Mesenchymal stem cell (in vitro differentiated cells and primary cell): ENCODE results near the gene DCDC1.

Source experiments
- DNase-seq: peaks from one replicate; pipeline ENCODE4 v3.0.0-alpha.2; 2013
- H2AFZ ChIP-seq: one replicate; pipeline ENCODE4 v1.6.1; 2013; ENCODE audit warnings: low read depth, mild to moderate bottlenecking, control low read depth, inconsistent platforms, low read length, moderate library complexity
- H2AK5ac ChIP-seq: 2 replicates; pipeline ENCODE4 v1.6.1; 2013; ENCODE audit warnings: low read length, moderate library complexity, mild to moderate bottlenecking, inconsistent platforms; ENCODE audit not compliant: severe bottlenecking
- H2BK120ac ChIP-seq: one replicate; pipeline ENCODE4 v1.6.1; 2013; ENCODE audit warnings: low read depth, mild to moderate bottlenecking, inconsistent platforms, low read length, moderate library complexity
- H2BK12ac ChIP-seq, 2 experiments: one replicate each; pipeline ENCODE4 v1.6.1; 2013; ENCODE audit warnings: inconsistent platforms in 2 of 2, low read length in 2 of 2, mild to moderate bottlenecking in 2 of 2, moderate library complexity in 2 of 2, control low read depth in 1 of 2
- H2BK15ac ChIP-seq: one replicate; pipeline ENCODE4 v1.6.1; 2013; ENCODE audit warnings: mild to moderate bottlenecking, low read depth, inconsistent platforms; ENCODE audit not compliant: poor library complexity, severe bottlenecking
- H2BK5ac ChIP-seq: 2 replicates; pipeline ENCODE4 v1.6.1; 2013; ENCODE audit warnings: low read depth, mild to moderate bottlenecking, low read length, control low read depth, inconsistent platforms; ENCODE audit not compliant: poor library complexity, severe bottlenecking
- H3K14ac ChIP-seq, 2 experiments: one replicate each; pipeline ENCODE4 v1.6.1; 2013; ENCODE audit warnings: inconsistent platforms in 2 of 2, low read length in 2 of 2, control low read depth in 1 of 2, mild to moderate bottlenecking in 1 of 2, moderate library complexity in 1 of 2
- H3K18ac ChIP-seq, 2 experiments: one replicate each; pipeline ENCODE4 v1.6.1; 2013; ENCODE audit warnings: inconsistent platforms in 2 of 2, low read length in 2 of 2, control low read depth in 1 of 2, low read depth in 1 of 2, mild to moderate bottlenecking in 1 of 2
- H3K23ac ChIP-seq, 2 experiments: one replicate each; pipeline ENCODE4 v1.6.1; 2013; ENCODE audit warnings: inconsistent platforms in 2 of 2, low read length in 2 of 2, mild to moderate bottlenecking in 2 of 2, moderate library complexity in 2 of 2, control low read depth in 1 of 2
- H3K27ac ChIP-seq: 2 replicates; pipeline ENCODE4 v1.5.1; 2013; ENCODE audit warnings: mild to moderate bottlenecking, moderate library complexity, low read length, control low read depth, inconsistent platforms; ENCODE audit not compliant: poor library complexity, severe bottlenecking
- H3K27me3 ChIP-seq, 2 experiments: 2 replicates each; pipeline versions ENCODE4 v1.6.1 to v1.7.0; 2013; ENCODE audit warnings: low read length in 2 of 2, mild to moderate bottlenecking in 2 of 2, moderate library complexity in 2 of 2, control low read depth in 1 of 2, inconsistent platforms in 1 of 2; ENCODE audit not compliant: control insufficient read depth in 1 of 2, insufficient read depth in 1 of 2
- H3K36me3 ChIP-seq, 2 experiments: 2 replicates each; pipeline versions ENCODE4 v1.6.1 to v1.7.0; 2013; ENCODE audit warnings: low read length in 2 of 2, control low read depth in 1 of 2, inconsistent platforms in 1 of 2, low read depth in 1 of 2, mild to moderate bottlenecking in 1 of 2; ENCODE audit not compliant: insufficient read depth in 2 of 2, control insufficient read depth in 1 of 2
- H3K4ac ChIP-seq, 2 experiments: one replicate each; pipeline ENCODE4 v1.6.1; 2013; ENCODE audit warnings: inconsistent platforms in 2 of 2, low read length in 2 of 2, mild to moderate bottlenecking in 2 of 2, moderate library complexity in 2 of 2, control low read depth in 1 of 2, low read depth in 1 of 2
- H3K4me1 ChIP-seq: 2 replicates; pipeline ENCODE4 v1.6.1; 2013; ENCODE audit warnings: low read depth, low read length, control low read depth; ENCODE audit not compliant: control insufficient read depth, insufficient read depth
- H3K4me2 ChIP-seq: 2 replicates; pipeline ENCODE4 v1.6.1; 2013; ENCODE audit warnings: low read length, mild to moderate bottlenecking, inconsistent platforms; ENCODE audit not compliant: poor library complexity, severe bottlenecking
- H3K4me3 ChIP-seq, 2 experiments: 2 replicates each; pipeline versions ENCODE4 v1.5.1 to v1.7.0; 2013; ENCODE audit warnings: low read length in 2 of 2, mild to moderate bottlenecking in 2 of 2, control low read depth in 1 of 2, low read depth in 1 of 2; ENCODE audit not compliant: insufficient read depth in 1 of 2
- H3K79me1 ChIP-seq: replicated peaks from 2 replicates; pipeline ENCODE4 v1.6.1; 2013; ENCODE audit warnings: mild to moderate bottlenecking, control low read depth, low read length, inconsistent platforms; ENCODE audit not compliant: poor library complexity, severe bottlenecking
- H3K9ac ChIP-seq: 2 replicates; pipeline ENCODE4 v1.7.0; 2013; ENCODE audit warnings: mild to moderate bottlenecking, low read length, moderate library complexity
- H3K9me3 ChIP-seq: 2 replicates; pipeline ENCODE4 v1.7.0; 2013; ENCODE audit warnings: mild to moderate bottlenecking, low read length; ENCODE audit not compliant: control insufficient read depth
- H4K8ac ChIP-seq: one replicate; pipeline ENCODE4 v1.6.1; 2013; ENCODE audit warnings: inconsistent platforms, mild to moderate bottlenecking, low read length, moderate library complexity
- H4K91ac ChIP-seq: one replicate; pipeline ENCODE4 v1.6.1; 2013; ENCODE audit warnings: mild to moderate bottlenecking, low read length, inconsistent platforms
- WGBS: methylation state at CpG from one replicate; pipeline ENCODE4 v1.1.7; 2013; ENCODE audit warnings: mixed read lengths; 5-methylcytosine and 5-hydroxymethylcytosine counted together

DCDC1 gene

DNA sequence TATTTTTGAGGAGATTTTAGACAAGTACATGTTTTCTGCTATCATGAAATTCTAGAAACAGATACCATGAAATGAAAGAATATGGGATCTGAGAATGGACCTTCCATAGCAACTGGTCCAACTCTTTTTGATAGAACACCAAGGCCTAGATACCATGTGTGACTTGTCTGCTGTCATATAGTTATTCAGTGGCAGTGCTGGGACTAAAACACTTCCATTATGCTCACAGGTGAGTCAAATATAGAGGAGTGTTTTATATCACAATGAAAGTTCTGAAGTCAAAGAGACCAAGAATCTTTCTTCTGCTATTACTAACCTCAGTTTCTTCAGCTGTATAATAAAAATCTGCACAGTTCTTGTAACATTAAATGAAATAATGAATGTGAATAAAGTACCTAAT lies 276.9 kb downstream of the DCDC1 start:
- H3K79me1 ChIP-seq, result no peaks in the 10 kb centered on the region
- no peak overlapping the region for H3K9ac ChIP-seq

DNA sequence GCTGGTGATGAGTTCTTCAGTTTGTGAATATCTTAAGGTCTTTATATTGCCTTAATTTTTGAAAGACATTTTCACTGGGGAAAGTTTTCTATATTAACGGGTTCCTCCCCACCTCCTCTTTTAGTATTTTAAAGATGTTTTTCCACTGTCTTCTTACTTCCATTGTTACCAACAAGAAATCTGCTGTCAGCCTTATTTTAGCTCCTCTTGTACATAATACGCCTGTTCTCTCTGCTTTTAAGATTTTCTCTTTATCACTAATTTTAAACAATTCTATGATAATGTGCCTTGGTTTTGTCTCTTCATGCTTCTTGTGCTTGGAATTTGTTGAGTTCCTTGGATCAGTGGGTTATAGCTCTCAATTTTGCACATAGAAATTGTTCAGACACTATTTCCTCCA lies 280.4 kb downstream of the DCDC1 start:
- Histone ChIP-seq H3K18ac (no peak overlapping the region), H2AK5ac (no peak overlapping the region), H3K27ac (no peak overlapping the region), H2BK120ac (no peak overlapping the region), H3K14ac (no peak overlapping the region), H3K79me1 (no peaks in the 10 kb centered on the region), H3K36me3 (no peaks in the 10 kb centered on the region), H4K91ac (no peak overlapping the region), H3K4me3 (no peak overlapping the region), H2BK12ac (no peak overlapping the region), H3K23ac (no peak overlapping the region), H3K9me3 (peaks cover 33% of the 10 kb centered on the region), H2AFZ (no peak overlapping the region), H2BK15ac (no peak overlapping the region), H3K27me3 (no peaks in the 10 kb centered on the region), H3K4ac (no peak overlapping the region), H3K4me2 (no peak overlapping the region), H2BK5ac (no peak overlapping the region), H4K8ac (no peak overlapping the region), H3K9ac (no peak overlapping the region), H3K4me1 (no peaks in the 10 kb centered on the region)
- WGBS, result 63% methylated on average over 1 of the region's 2 CpGs
- DNase-seq, result no peak

More for the DNA sequence above, 276.9 kb downstream of the DCDC1 start:
- no peak for DNase-seq
- Histone ChIP-seq H2BK15ac (no peak overlapping the region), H3K18ac (no peak overlapping the region), H3K4me3 (no peak overlapping the region), H3K27me3 (no peaks in the 10 kb centered on the region), H3K23ac (no peak overlapping the region), H2BK5ac (no peak overlapping the region), H3K36me3 (no peaks in the 10 kb centered on the region), H2AFZ (no peak overlapping the region), H4K91ac (no peak overlapping the region), H3K9me3 (peaks cover 31% of the 10 kb centered on the region), H4K8ac (no peak overlapping the region), H3K14ac (no peak overlapping the region), H2AK5ac (no peak overlapping the region), H3K4ac (no peak overlapping the region), H3K4me1 (no peaks in the 10 kb centered on the region), H3K27ac (no peak overlapping the region), H3K4me2 (no peak overlapping the region), H2BK120ac (no peak overlapping the region), H2BK12ac (no peak overlapping the region)

DNA sequence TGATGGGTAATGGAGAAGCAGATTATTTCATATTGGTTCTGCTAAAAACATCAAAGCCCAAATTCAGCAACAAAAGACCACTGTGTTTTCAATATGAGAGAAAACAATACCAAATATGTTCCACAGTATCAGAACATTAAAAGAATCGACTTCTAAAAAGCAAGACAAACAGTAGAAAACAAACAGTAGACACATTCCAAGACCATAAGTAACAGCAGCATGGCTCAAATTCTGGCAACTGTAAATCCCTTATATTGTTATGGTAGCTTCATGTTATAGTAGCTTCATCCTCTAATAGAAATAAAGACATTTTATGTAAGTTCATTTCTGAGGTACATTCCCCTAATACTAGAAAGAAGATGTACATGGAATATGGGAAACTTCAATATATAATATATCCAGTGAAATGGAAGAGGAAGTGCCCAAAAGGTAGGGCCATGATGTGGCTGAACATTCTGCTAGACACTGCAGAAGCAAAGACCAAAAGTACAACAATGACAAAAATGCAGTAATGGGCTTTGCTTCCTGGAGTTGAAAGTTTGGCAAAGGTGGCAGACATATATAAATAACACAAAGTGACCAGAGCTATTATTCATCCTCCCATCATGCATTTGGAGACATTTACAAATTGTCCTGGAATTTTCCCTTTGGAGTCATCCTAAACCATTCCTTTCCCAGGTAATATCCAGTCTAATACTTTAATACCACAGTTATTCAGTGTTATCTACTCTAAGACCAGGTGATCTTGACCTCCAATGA lies 299.9 kb downstream of the DCDC1 start:
- Histone ChIP-seq H3K4ac (no peak overlapping the region), H4K8ac (no peak overlapping the region), H3K36me3 (no peaks in the 10 kb centered on the region), H3K27me3 (no peaks in the 10 kb centered on the region), H3K14ac (no peak overlapping the region), H2BK15ac (no peak overlapping the region), H2BK5ac (no peak overlapping the region), H3K79me1 (no peaks in the 10 kb centered on the region), H4K91ac (no peak overlapping the region), H3K27ac (no peak overlapping the region), H2AK5ac (no peak overlapping the region), H3K4me2 (no peak overlapping the region), H2BK12ac (no peak overlapping the region), H2AFZ (no peak overlapping the region), H3K18ac (no peak overlapping the region), H3K9me3 (no peaks in the 10 kb centered on the region), H2BK120ac (no peak overlapping the region), H3K23ac (no peak overlapping the region), H3K4me1 (no peaks in the 10 kb centered on the region), H3K9ac (no peak overlapping the region), H3K4me3 (no peak overlapping the region)
- DNase-seq, result no peak
- 18% methylated on average over 1 of the region's 1 CpG for WGBS

DNA sequence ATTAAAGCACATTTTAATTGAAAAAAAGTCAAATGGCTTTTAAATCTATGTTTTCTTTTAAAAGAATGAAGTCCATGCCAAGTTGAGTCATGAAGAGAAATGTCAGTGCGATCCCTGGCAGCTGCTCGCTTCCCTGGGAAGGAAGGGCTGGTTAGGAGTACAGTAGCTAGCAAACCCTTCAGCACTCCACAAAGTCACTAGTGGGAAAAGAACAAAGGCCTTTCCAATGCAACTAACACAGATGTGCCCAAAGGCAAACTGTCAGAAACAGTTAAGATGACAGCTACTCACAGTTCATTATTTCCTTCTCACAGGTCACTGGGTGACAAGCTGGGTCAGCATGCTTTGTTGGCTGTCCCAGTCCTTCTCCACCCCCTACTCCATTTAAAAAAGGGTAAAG lies 308.7 kb downstream of the DCDC1 start:
- Histone ChIP-seq H3K4me2 (no peak overlapping the region), H3K4me3 (no peak overlapping the region), H3K27me3 (no peaks in the 10 kb centered on the region), H2AK5ac (no peak overlapping the region), H2BK12ac (no peak overlapping the region), H3K27ac (no peak overlapping the region), H3K14ac (no peak overlapping the region), H2BK5ac (no peak overlapping the region), H3K4me1 (no peaks in the 10 kb centered on the region), H2BK15ac (no peak overlapping the region), H4K91ac (no peak overlapping the region), H4K8ac (no peak overlapping the region), H2BK120ac (no peak overlapping the region), H3K23ac (no peak overlapping the region), H3K9ac (no peak overlapping the region), H3K79me1 (no peaks in the 10 kb centered on the region), H3K36me3 (no peaks in the 10 kb centered on the region), H3K18ac (no peak overlapping the region), H2AFZ (no peak overlapping the region), H3K4ac (no peak overlapping the region), H3K9me3 (no peaks in the 10 kb centered on the region)
- DNase-seq, result no peak
- 82% methylated on average over 2 of the region's 2 CpGs for WGBS
